CD14-positive monocyte (primary cell): ENCODE data around the gene KDM2A. TPM values are rescaled to one million over a fixed set of nuclear protein-coding genes. Genes with fewer than 3 reads are reported as not detected.

Experiments
- DNase-seq, 3 donors: peaks; one replicate each; pipeline ENCODE4 v3.0.0-alpha.2; 2011 to 2022
- H2AFZ ChIP-seq: 2 replicates; pipeline ENCODE4 v1.6.0; 2012; ENCODE audit warnings: mild to moderate bottlenecking, low read depth, low read length, inconsistent platforms; ENCODE audit not compliant: insufficient read depth, poor library complexity, severe bottlenecking
- H3K27ac ChIP-seq, 2 donors: 1 replicate in 1 of 2; 2 replicates in 1 of 2; pipeline ENCODE4 v1.5.1; 2012 to 2013; ENCODE audit warnings: low read length in 2 of 2, control low read depth in 1 of 2, inconsistent platforms in 1 of 2, low read depth in 1 of 2, mild to moderate bottlenecking in 1 of 2
- H3K27me3 ChIP-seq, 2 donors: one replicate each; pipeline versions ENCODE4 v1.6.0 to v1.6.1; 2011 to 2013; ENCODE audit warnings: low read length in 2 of 2; ENCODE audit not compliant: control insufficient read depth in 2 of 2, insufficient read depth in 2 of 2
- H3K36me3 ChIP-seq, 2 donors: replicated peaks in 1 of 2; 1 replicate in 1 of 2; 2 replicates in 1 of 2; pipeline versions ENCODE4 v1.5.1 to v1.6.1; 2012 to 2013; ENCODE audit warnings: low read length in 2 of 2, control low read depth in 1 of 2, inconsistent platforms in 1 of 2, mild to moderate bottlenecking in 1 of 2; ENCODE audit not compliant: insufficient read depth in 2 of 2, control insufficient read depth in 1 of 2
- H3K4me1 ChIP-seq, 2 donors: 1 replicate in 1 of 2; 2 replicates in 1 of 2; pipeline versions ENCODE4 v1.5.1 to v1.6.1; 2012 to 2013; ENCODE audit warnings: low read length in 2 of 2, control low read depth in 1 of 2, inconsistent platforms in 1 of 2, mild to moderate bottlenecking in 1 of 2, moderate library complexity in 1 of 2; ENCODE audit not compliant: insufficient read depth in 2 of 2, control insufficient read depth in 1 of 2
- H3K4me2 ChIP-seq: replicated peaks from 2 replicates; pipeline ENCODE3; 2012; ENCODE audit warnings: low read length, moderate library complexity, mild to moderate bottlenecking; ENCODE audit not compliant: poor library complexity, severe bottlenecking; ENCODE audit errors: extremely low read depth
- H3K4me3 ChIP-seq, 3 experiments: fragments of 200-600 bp in 1 of 3; sonication (generic) in 1 of 3; replicated peaks in 1 of 3; 1 replicate in 2 of 3; 2 replicates in 1 of 3; pipeline ENCODE4 v1.5.1; 2011 to 2013; ENCODE audit warnings: low read length in 3 of 3, mild to moderate bottlenecking in 3 of 3, control low read depth in 2 of 3, low read depth in 2 of 3, inconsistent platforms in 1 of 3, moderate library complexity in 1 of 3
- H3K79me2 ChIP-seq: 2 replicates; pipeline ENCODE4 v1.6.0; 2012; ENCODE audit warnings: mild to moderate bottlenecking, control low read depth, inconsistent platforms, low read length, moderate library complexity; ENCODE audit not compliant: insufficient read depth
- H3K9ac ChIP-seq: 2 replicates; pipeline ENCODE4 v1.6.0; 2017; ENCODE audit warnings: low read length, mild to moderate bottlenecking; ENCODE audit not compliant: insufficient read depth, poor library complexity, severe bottlenecking
- H3K9me3 ChIP-seq, 2 donors: replicated peaks in 1 of 2; 1 replicate in 1 of 2; 2 replicates in 1 of 2; pipeline versions ENCODE4 v1.5.1 to v1.6.1; 2012 to 2013; ENCODE audit warnings: low read length in 2 of 2, control low read depth in 1 of 2; ENCODE audit not compliant: control insufficient read depth in 1 of 2, insufficient read depth in 1 of 2
- H4K20me1 ChIP-seq: 2 replicates; pipeline ENCODE4 v1.6.0; 2012; ENCODE audit warnings: mild to moderate bottlenecking, low read length, control low read depth, moderate library complexity; ENCODE audit not compliant: insufficient read depth
- H3K27ac Mint-ChIP-seq, 7 donors: one replicate each; pipeline ENCODE4 v1.8.0; 2020; ENCODE audit warnings: mild to moderate bottlenecking in 7 of 7, mixed read lengths in 7 of 7, moderate library complexity in 6 of 7, inconsistent platforms in 2 of 7
- H3K27me3 Mint-ChIP-seq, 3 donors: one replicate each; pipeline ENCODE4 v1.8.0; 2021 to 2022; ENCODE audit warnings: low read depth in 3 of 3, mild to moderate bottlenecking in 3 of 3, mixed read lengths in 3 of 3, moderate library complexity in 3 of 3, inconsistent platforms in 1 of 3
- H3K36me3 Mint-ChIP-seq, 2 donors: one replicate each; pipeline ENCODE4 v1.8.0; 2020; ENCODE audit warnings: mixed read lengths in 2 of 2, inconsistent platforms in 1 of 2, mild to moderate bottlenecking in 1 of 2
- H3K4me1 Mint-ChIP-seq: one replicate; pipeline ENCODE4 v1.8.0; 2020; ENCODE audit warnings: mild to moderate bottlenecking, mixed read lengths
- H3K4me3 Mint-ChIP-seq, 2 donors: one replicate each; pipeline ENCODE4 v1.8.0; 2020; ENCODE audit warnings: mild to moderate bottlenecking in 2 of 2, mixed read lengths in 2 of 2, moderate library complexity in 1 of 2
- H3K9me3 Mint-ChIP-seq, 7 donors: one replicate each; pipeline ENCODE4 v1.8.0; 2020 to 2022; ENCODE audit warnings: mixed read lengths in 7 of 7, mild to moderate bottlenecking in 6 of 7, moderate library complexity in 6 of 7, inconsistent platforms in 2 of 7
- CTCF ChIP-seq: fragments of 200-600 bp; IDR thresholded peaks from one replicate; pipeline ENCODE4 v1.8.0; 2022; ENCODE audit warnings: antibody characterized with exemption, mild to moderate bottlenecking
- WGBS: methylation state at CpG from one replicate; pipeline ENCODE4 v1.1.5; 2013; ENCODE audit warnings: missing lambda C conversion rate; ENCODE audit not compliant: insufficient coverage; 5-methylcytosine and 5-hydroxymethylcytosine counted together
- intact Hi-C, 2 donors: fragments of 100-400 bp; cut with micrococcal nuclease; formaldehyde crosslinking; loops; one replicate each; pipeline versions ENCODE4 v1.15.0 to v1.15.1; 2023
- polyA plus RNA-seq, 3 donors: library from polyadenylated mRNA; depleted of rRNA in 1 of 3; unstranded in 2 of 3; stranded (reverse) in 1 of 3; fragments of 300-500 nt in 2 of 3; fragments of >200 nt in 1 of 3; fragmentation: Illumina TruSeq in 2 of 3; gene quantifications; 1 replicate in 2 of 3; 2 replicates in 1 of 3; pipeline ENCODE4 v1.2.3, GENCODE V29; 2012 to 2021

The KDM2A gene
- polyA plus RNA-seq, 3 donors: 2.6 to 98.9 (median 3.9) TPM

GRCh38 chr11:67118181-67118766 lies 789 bp upstream of the KDM2A start:
- H2AFZ ChIP-seq: peak overlapping the region; percentile 86
- H3K4me2 ChIP-seq: peak overlapping the region; percentile 85
- under 1% methylated on average over 57 of the region's 59 CpGs for WGBS
- H3K4me1 ChIP-seq: peaks cover 58 to 67% of the 10 kb centered on the region in 2 donors
- H3K27me3 ChIP-seq: no peaks in the 10 kb centered on the region
- H3K9ac ChIP-seq: peak overlapping the region; percentile 81
- H3K4me3 ChIP-seq: peak overlapping the region; percentile 47 to 69 (median 68)
- H3K27ac Mint-ChIP-seq: peak overlapping the region in 6 of 7 donors; percentile 31 to 96 (median 84)
- peak overlapping the region; percentile 71 to 78 for H3K27ac ChIP-seq
- DNase-seq: no peak
- peaks cover 48% of the 10 kb centered on the region for H3K79me2 ChIP-seq
- intact Hi-C loops: no loop called here
- H3K36me3 ChIP-seq: peaks cover 2 to 4% of the 10 kb centered on the region in 2 donors
- peaks cover 31% of the 10 kb centered on the region for H4K20me1 ChIP-seq
- peaks cover 0 to 2% (median 0%) of the 10 kb centered on the region in 3 donors for H3K27me3 Mint-ChIP-seq
- peaks cover 2 to 11% of the 10 kb centered on the region in 2 donors for H3K36me3 Mint-ChIP-seq
- no peaks in the 10 kb centered on the region for H3K9me3 ChIP-seq
- no peaks in the 10 kb centered on the region for H3K9me3 Mint-ChIP-seq
- H3K4me1 Mint-ChIP-seq: peaks cover 49% of the 10 kb centered on the region
- peak overlapping the region; percentile 57 to 64 for H3K4me3 Mint-ChIP-seq
- no peak for TF ChIP-seq CTCF

- Mint-ChIP-seq H3K27ac (peak overlapping the region; percentile 95 to 97 (median 97)), H3K36me3 (peaks cover 6 to 23% of the 10 kb centered on the region in 2 donors), H3K4me3 (peak overlapping the region; percentile 97), H3K27me3 (peaks cover 0 to 2% (median 0%) of the 10 kb centered on the region in 3 donors), H3K4me1 (peaks cover 53% of the 10 kb centered on the region), H3K9me3 (no peaks in the 10 kb centered on the region)
- intact Hi-C loops: no loop called here
- Histone ChIP-seq H3K4me1 (peaks cover 54 to 61% of the 10 kb centered on the region in 2 donors), H3K4me3 (peak overlapping the region; percentile 94 to 100 (median 99)), H4K20me1 (peaks cover 46% of the 10 kb centered on the region), H3K79me2 (peaks cover 63% of the 10 kb centered on the region), H2AFZ (peak overlapping the region; percentile 50), H3K4me2 (peak overlapping the region; percentile 97), H3K27me3 (no peaks in the 10 kb centered on the region), H3K36me3 (peaks cover 10 to 11% of the 10 kb centered on the region in 2 donors), H3K9ac (peak overlapping the region; percentile 86), H3K27ac (peak overlapping the region; percentile 91 to 94), H3K9me3 (no peaks in the 10 kb centered on the region)
- peak in 1 of 3 donors; percentile 35 for DNase-seq
- under 1% methylated on average over 56 of the region's 61 CpGs for WGBS
- TF ChIP-seq CTCF: no peak
Measured at GRCh38 chr11:67119585-67120391, 725 bp downstream of the KDM2A start.
